ENCODE results near the gene TRIM45.
"Not testable (repeated sequence)": the region's sequence is repeated elsewhere in the genome, so short reads cannot be mapped to it uniquely, and the experiment has no call there.

The TRIM45 gene

DNA sequence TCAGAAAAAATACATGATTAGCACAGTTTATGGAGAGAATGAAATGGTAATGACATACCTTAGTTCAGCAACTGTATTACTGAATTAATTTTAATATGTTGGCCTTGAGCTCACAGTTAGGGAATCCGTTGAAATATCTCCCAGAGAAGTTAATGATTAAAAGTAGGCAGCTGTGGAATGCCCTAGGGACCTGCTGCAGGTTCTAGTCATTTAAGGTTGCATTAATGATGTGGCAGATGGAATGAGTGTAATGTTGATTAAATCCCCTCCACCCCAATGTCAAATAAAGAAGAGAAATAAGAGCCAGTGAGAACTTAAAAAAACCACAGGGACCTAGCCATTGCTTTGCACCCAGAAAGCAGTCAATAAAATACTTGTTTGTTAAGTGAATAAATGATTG, 40.3 kb upstream of the TRIM45 start:
- TF ChIP-seq SUZ12 (IDR thresholded peaks at IDR 0.05; ENCODE audit: extremely low read depth, insufficient read depth, insufficient read length) (no peak), YY1 (IDR thresholded peaks at IDR 0.05; ENCODE audit: insufficient read depth, insufficient read length) (no peak), ZNF274 (IDR thresholded peaks at IDR 0.05; ENCODE audit: low read depth, low read length) (no peak)
- no peaks in the 10 kb centered on the region for H3K27me3 ChIP-seq (ENCODE audit: insufficient read depth, insufficient read length)
- peaks cover 15% of the 10 kb centered on the region; the same call in 1 of the 2 replicates for H3K9me3 ChIP-seq (ENCODE audit: insufficient read depth, low read length)
- no peak for DNase-seq (ENCODE audit: low read depth, low spot score)
- H3K9ac ChIP-seq (ENCODE audit: insufficient read length, low read depth): no peak overlapping the region
- no peaks in the 10 kb centered on the region for H3K4me1 ChIP-seq (ENCODE audit: insufficient read depth, insufficient read length)
- no peak overlapping the region for H3K4me3 ChIP-seq (ENCODE audit: insufficient read length, low read depth)
- H3K36me3 ChIP-seq (ENCODE audit: insufficient read depth, insufficient read length, low read length): no peaks in the 10 kb centered on the region

DNA sequence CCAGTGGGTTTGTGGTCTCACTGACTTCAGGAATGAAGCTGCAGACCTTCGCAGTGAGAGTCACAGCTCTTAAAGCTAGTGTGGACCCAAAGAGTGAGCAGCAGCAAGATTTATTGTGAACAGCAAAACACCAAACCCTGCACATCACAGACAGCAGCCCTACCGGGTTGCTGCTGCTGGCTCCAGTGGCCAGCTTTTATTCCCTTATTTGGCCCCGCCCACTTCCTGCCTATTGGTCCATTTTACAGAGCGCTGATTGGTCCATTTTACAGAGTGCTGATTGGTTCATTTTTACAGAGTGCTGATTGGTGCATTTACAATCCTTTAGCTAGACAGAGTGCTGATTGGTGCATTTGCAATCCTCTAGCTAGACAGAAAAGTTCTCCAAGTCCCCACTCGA, 29.8 kb upstream of the TRIM45 start:
- H3K9ac ChIP-seq (ENCODE audit: insufficient read length, low read depth); H3K36me3 ChIP-seq (ENCODE audit: insufficient read depth, insufficient read length, low read length); H3K4me1 ChIP-seq (ENCODE audit: insufficient read depth, insufficient read length); H3K4me3 ChIP-seq (ENCODE audit: insufficient read length, low read depth); DNase-seq (ENCODE audit: low read depth, low spot score); H3K27me3 ChIP-seq (ENCODE audit: insufficient read depth, insufficient read length): not testable (repeated sequence)
- peaks cover 10% of the 10 kb centered on the region; the same call in 1 of the 2 replicates for H3K9me3 ChIP-seq (ENCODE audit: insufficient read depth, low read length)

GRCh38 chr1:117150316-117150715, 28.8 kb upstream of the TRIM45 start:
- TF ChIP-seq SUZ12 (IDR thresholded peaks at IDR 0.05; ENCODE audit: extremely low read depth, insufficient read depth, insufficient read length) (no peak), YY1 (IDR thresholded peaks at IDR 0.05; ENCODE audit: insufficient read depth, insufficient read length) (no peak), ZNF274 (IDR thresholded peaks at IDR 0.05; ENCODE audit: low read depth, low read length) (no peak)
- no peak overlapping the region for H3K9ac ChIP-seq (ENCODE audit: insufficient read length, low read depth)
- H3K27me3 ChIP-seq (ENCODE audit: insufficient read depth, insufficient read length): no peaks in the 10 kb centered on the region
- H3K36me3 ChIP-seq (ENCODE audit: insufficient read depth, insufficient read length, low read length): no peaks in the 10 kb centered on the region
- H3K9me3 ChIP-seq (ENCODE audit: insufficient read depth, low read length): peaks cover 10% of the 10 kb centered on the region; the same call in 1 of the 2 replicates
- H3K4me1 ChIP-seq (ENCODE audit: insufficient read depth, insufficient read length): no peaks in the 10 kb centered on the region
- no peak overlapping the region for H3K4me3 ChIP-seq (ENCODE audit: insufficient read length, low read depth)
- DNase-seq (ENCODE audit: low read depth, low spot score): no peak

GRCh38 chr1:117147856-117148588, 26.5 kb upstream of the TRIM45 start:
- Histone ChIP-seq H3K4me3 (ENCODE audit: insufficient read length, low read depth) (no peak overlapping the region), H3K4me1 (ENCODE audit: insufficient read depth, insufficient read length) (no peaks in the 10 kb centered on the region), H3K27me3 (ENCODE audit: insufficient read depth, insufficient read length) (no peaks in the 10 kb centered on the region), H3K9me3 (ENCODE audit: insufficient read depth, low read length) (peaks cover 10% of the 10 kb centered on the region; the same call in 1 of the 2 replicates), H3K9ac (ENCODE audit: insufficient read length, low read depth) (no peak overlapping the region), H3K36me3 (ENCODE audit: insufficient read depth, insufficient read length, low read length) (no peaks in the 10 kb centered on the region)
- TF ChIP-seq YY1 (IDR thresholded peaks at IDR 0.05; ENCODE audit: insufficient read depth, insufficient read length): no peak
- no peak for TF ChIP-seq ZNF274 (IDR thresholded peaks at IDR 0.05; ENCODE audit: low read depth, low read length)
- TF ChIP-seq SUZ12 (IDR thresholded peaks at IDR 0.05; ENCODE audit: extremely low read depth, insufficient read depth, insufficient read length): no peak
- no peak for DNase-seq (ENCODE audit: low read depth, low spot score)

DNA sequence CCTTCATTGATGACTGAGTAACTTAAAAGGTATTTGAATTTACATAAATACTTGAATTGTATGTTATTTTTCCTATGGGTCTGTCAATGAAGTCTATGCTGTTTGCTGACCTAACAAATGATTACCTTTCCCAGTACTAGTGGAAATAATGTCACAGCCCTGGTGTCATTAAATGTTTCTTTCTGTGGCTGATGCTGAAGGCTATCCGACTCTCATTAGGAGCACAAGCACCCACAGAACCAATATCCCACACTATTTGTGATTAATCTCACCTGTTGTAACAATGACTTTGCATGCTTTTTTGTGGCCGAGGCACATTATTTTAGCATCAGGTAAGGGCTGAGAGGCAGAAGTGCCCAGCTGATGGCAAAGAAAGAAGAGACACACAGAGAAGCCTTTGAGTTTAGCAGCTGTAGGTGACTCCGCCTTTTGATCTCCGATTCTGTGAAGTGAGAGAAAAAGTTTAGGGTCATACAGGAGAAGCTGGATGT, 25.8 kb upstream of the TRIM45 start:
- no peak for TF ChIP-seq YY1 (IDR thresholded peaks at IDR 0.05; ENCODE audit: insufficient read depth, insufficient read length)
- TF ChIP-seq SUZ12 (IDR thresholded peaks at IDR 0.05; ENCODE audit: extremely low read depth, insufficient read depth, insufficient read length): no peak
- Histone ChIP-seq H3K36me3 (ENCODE audit: insufficient read depth, insufficient read length, low read length) (no peaks in the 10 kb centered on the region), H3K4me3 (ENCODE audit: insufficient read length, low read depth) (no peak overlapping the region), H3K27me3 (ENCODE audit: insufficient read depth, insufficient read length) (no peaks in the 10 kb centered on the region), H3K4me1 (ENCODE audit: insufficient read depth, insufficient read length) (no peaks in the 10 kb centered on the region), H3K9ac (ENCODE audit: insufficient read length, low read depth) (no peak overlapping the region), H3K9me3 (ENCODE audit: insufficient read depth, low read length) (peaks cover 10% of the 10 kb centered on the region; the same call in 1 of the 2 replicates)
- DNase-seq (ENCODE audit: low read depth, low spot score): no peak

DNA sequence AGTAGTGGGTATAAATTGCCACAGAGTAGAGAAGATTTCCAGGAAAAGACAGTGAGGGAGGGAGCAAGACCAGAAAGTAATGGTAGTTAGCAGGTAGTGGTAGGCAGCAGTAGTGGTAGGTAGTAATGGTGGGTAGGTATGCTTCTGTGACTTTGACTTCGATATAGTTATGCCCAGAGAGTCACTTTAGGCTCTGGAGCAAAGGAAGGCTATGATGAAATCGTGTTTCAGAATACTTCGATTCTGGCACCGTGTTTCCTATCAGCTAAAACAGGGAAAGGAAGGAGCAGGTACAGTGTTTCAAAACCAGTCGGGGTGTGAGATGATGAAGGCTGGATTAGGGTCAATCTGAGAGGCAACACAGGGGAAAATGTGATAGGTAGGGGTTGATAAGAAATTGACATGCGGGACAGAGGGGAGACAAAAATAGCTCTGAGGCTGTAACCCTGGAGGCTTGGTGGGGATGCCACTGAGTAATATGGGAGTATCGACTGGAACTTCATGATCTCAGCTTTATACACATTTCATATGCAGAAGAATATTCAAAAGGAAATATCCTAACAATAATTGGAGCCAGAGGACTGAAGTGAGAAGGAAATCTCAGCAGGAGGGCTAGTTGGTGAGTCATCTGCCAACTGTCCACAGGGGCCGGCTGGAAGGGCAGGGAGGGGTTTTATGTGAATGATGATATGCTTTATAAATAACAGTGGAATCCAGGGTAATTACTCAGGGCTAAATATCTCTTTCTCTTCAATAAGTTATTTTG, 25.2 kb upstream of the TRIM45 start:
- no peak for DNase-seq (ENCODE audit: low read depth, low spot score)
- H3K4me1 ChIP-seq (ENCODE audit: insufficient read depth, insufficient read length): no peaks in the 10 kb centered on the region
- H3K27me3 ChIP-seq (ENCODE audit: insufficient read depth, insufficient read length): no peaks in the 10 kb centered on the region
- TF ChIP-seq YY1 (IDR thresholded peaks at IDR 0.05; ENCODE audit: insufficient read depth, insufficient read length): no peak
- TF ChIP-seq SUZ12 (IDR thresholded peaks at IDR 0.05; ENCODE audit: extremely low read depth, insufficient read depth, insufficient read length): no peak
- no peak for TF ChIP-seq ZNF274 (IDR thresholded peaks at IDR 0.05; ENCODE audit: low read depth, low read length)
- no peak overlapping the region for H3K4me3 ChIP-seq (ENCODE audit: insufficient read length, low read depth)
- H3K36me3 ChIP-seq (ENCODE audit: insufficient read depth, insufficient read length, low read length): no peaks in the 10 kb centered on the region
- H3K9me3 ChIP-seq (ENCODE audit: insufficient read depth, low read length): peaks cover 8% of the 10 kb centered on the region; the same call in 1 of the 2 replicates
- H3K9ac ChIP-seq (ENCODE audit: insufficient read length, low read depth): no peak overlapping the region

DNA sequence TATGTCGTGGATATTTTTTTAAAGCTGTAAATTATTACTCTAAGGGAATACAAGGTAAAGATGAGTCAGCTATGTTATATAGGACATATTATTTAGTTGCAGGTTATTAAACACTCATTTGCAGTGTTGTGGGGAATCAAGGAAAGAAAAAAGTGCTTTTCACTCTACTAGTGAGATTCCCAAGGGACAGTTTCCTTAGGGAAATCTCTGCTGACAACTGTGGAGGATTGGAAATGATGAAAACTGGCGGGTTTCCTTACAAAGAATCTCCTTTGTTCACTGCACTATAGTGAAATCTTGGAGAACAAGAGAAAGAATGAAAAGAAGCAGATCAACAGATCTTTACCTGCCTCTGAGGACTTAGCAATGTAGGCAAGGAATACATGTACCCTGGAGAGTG, 24.5 kb upstream of the TRIM45 start:
- no peak overlapping the region for H3K9ac ChIP-seq (ENCODE audit: insufficient read length, low read depth)
- no peak overlapping the region for H3K4me3 ChIP-seq (ENCODE audit: insufficient read length, low read depth)
- no peak for DNase-seq (ENCODE audit: low read depth, low spot score)
- no peak for TF ChIP-seq SUZ12 (IDR thresholded peaks at IDR 0.05; ENCODE audit: extremely low read depth, insufficient read depth, insufficient read length)
- TF ChIP-seq YY1 (IDR thresholded peaks at IDR 0.05; ENCODE audit: insufficient read depth, insufficient read length): no peak
- no peak for TF ChIP-seq ZNF274 (IDR thresholded peaks at IDR 0.05; ENCODE audit: low read depth, low read length)
- H3K36me3 ChIP-seq (ENCODE audit: insufficient read depth, insufficient read length, low read length): no peaks in the 10 kb centered on the region
- no peaks in the 10 kb centered on the region for H3K27me3 ChIP-seq (ENCODE audit: insufficient read depth, insufficient read length)
- H3K4me1 ChIP-seq (ENCODE audit: insufficient read depth, insufficient read length): no peaks in the 10 kb centered on the region
- H3K9me3 ChIP-seq (ENCODE audit: insufficient read depth, low read length): peaks cover 2% of the 10 kb centered on the region; the same call in 1 of the 2 replicates
